T-helper 9 cell (primary cell): Measurements from ENCODE around the gene FDXR.

ENCODE experiments used
- DNase-seq: peaks from one replicate; pipeline ENCODE4 v3.0.0-alpha.2; 2020

The FDXR gene

DNA sequence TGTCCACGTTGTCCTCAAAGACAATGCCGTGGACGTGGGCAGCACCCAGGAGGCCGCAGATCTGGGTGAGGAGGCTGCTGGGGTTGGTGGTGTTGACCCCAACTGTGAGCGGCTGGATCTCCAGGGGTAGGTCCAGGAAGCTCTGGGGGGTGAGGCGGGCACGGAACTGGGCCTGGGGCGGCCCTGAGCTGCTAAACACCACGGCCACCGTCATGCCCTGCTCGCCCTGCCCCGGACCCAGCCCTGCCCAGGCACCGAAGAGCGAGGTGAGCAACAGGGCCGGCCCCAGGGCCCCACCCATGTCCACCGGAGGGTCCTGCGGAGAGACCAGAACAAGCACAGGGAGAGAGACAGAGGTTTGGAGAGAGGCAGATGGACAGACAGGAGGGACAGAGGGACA, 18.0 kb downstream of the FDXR start:
- no peak for DNase-seq

DNA sequence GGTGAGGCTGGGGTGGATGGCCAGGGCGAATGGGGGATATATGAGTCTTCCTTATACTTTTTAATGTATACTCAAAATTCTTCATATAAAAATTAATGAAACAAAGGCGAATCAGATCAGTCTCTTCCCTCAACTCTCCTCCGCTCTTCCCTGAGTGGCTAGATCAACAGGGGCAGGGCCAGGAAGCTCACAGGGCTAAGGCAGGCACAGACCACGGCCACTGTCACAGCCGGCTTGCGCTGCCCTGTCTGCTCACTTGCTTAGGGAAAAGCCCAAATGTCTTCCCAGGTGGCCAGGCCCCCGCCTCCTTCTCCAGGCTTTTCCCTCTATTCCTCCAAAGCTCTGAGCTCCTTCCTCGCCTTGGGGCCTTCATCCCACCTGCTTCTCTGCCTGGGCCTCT, 19.1 kb downstream of the FDXR start:
- no peak for DNase-seq

- DNase-seq, result no peak
Measured at GRCh38 chr17:74853048-74853397, 19.8 kb downstream of the FDXR start.

- DNase-seq, result peak; percentile 32
Measured at GRCh38 chr17:74852237-74853047, 20.4 kb downstream of the FDXR start.

- no peak for DNase-seq
Measured at GRCh38 chr17:74851612-74852236, 21.1 kb downstream of the FDXR start.

DNA sequence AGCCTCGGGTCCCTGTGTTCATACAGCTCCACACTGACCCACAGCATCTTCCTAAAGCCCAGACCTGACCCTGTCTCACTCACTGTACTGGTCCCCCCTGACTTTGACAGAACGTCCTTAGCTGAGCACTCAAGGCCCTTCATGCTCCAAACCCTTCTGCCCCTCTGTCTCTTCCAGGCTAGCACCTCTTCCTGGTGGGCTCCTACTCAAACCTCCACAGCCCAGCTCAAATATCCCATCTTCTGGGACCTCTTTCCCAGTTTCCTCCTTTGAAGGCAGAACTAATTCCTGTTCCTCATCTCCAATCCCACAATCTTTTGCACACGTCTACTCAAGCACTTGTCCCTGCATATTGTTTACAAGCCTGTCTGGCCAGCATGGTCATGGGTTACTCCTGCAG, 21.9 kb downstream of the FDXR start:
- DNase-seq, result no peak

DNA sequence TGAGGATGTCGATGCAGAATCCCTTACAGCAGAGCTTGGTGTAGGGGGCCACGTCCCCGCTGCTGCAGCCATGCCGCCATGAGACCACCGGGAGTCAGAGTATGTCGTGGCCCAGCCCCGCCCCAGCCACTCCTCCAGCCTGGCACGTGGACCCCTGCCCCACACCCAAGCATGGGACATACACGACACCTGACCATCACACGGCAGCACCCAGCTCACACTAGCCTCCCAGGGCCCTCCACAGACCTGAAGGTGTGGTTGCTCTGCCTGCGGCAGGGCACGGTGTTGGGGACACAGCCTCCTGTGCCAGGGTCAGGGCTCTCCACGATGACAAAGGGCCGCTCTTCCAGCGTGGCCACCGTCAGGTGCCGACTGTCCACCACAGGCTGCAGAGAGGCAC, 22.5 kb downstream of the FDXR start:
- DNase-seq, result no peak

GRCh38 chr17:74848656-74849399, 24.0 kb downstream of the FDXR start:
- DNase-seq, result no peak

GRCh38 chr17:74846621-74847020, 26.2 kb downstream of the FDXR start:
- no peak for DNase-seq

GRCh38 chr17:74843352-74843627, 29.5 kb downstream of the FDXR start:
- DNase-seq, result no peak

DNA sequence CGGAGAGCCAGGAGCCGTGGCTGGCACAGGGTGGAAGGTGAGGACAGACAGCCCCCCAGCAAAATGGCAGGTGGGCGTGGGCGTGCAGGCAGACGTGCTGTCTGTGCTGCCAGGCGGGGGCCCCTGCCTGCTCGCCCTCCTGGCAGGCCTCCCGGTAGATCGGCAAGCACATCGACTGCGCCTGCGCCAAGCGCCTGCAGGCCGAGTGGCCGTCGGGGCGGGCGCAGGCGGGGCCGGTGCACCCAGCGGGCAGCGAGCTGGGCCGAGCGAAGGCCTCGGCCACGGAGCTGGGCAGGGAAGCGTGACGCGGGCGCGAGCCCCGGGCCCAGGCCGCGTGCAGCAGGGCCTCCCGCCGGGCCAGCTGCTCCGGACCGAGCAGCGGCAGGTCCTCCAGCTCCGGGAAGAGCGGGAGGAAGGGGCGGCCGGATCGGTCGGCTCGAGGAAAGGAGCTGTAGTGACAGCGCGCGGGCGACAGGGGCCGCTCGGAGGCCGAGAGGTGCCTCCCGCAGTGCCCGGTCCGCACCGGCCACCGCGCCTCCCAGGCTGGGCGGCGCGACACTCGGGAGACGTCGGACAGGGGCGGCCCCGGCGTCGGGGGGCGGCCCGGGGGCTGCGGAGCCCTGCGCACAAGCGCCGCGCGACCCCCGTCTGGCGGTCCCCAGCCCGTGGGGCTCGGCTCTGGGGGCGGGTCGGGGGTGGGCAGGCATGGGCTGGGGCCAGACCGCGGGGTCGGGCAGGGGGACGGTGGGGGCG, 30.0 kb downstream of the FDXR start:
- DNase-seq, result no peak

DNA sequence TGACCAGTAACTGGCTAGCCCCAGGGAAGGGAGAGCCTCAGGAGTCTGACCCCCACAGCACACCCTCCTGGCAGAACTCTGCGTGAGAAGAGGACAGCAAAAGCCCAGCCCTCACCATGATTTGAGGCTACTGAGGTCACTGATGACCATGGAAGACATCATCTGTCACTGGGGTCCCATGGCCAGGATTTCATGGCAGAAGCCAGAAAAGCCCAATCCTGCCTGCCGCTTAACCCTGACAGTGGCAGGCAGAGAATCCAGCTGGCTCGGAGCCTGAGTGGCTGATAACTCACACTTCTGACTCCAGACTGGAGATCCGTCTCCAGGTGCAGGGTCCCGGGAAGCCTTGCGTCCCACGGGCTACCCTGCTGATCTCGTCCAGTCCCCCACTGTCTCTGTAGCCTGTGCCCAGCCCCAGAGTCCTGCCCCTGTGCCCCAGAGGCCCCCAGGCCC, 30.6 kb downstream of the FDXR start:
- no peak for DNase-seq

DNA sequence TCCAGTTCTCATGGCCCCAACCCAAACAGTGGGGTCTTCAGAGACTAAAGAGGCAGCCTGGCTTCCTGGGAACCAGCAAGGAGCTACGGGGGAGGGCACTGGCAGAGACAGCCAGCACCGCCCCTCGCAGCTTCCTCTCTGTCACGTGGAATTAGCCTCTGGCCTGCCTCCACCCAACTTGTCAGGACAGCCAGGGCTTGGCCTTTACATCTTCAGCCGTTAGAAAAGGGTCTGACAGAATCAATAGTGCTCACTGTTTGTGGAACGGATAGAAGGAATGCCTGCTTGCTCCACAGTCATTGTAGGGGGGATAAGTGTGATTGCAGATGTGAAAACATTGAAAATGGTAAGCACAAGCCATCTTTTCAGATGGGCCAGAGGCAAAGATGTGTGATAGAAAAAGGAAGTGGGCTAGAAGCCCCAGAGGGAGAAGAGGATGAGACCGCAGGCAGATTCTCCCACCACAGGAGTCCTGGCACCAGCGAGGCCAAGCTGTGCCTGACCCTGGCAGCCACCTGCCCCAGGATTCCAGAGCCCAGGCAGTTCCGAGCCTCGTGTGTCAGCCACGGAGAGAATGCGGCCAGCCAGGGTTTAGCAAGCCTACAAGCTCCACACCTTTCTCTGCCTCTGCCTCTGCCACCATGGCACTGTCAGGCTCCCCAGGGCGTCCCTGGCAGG, 31.7 kb downstream of the FDXR start:
- DNase-seq, result no peak

- DNase-seq, result no peak
Measured at GRCh38 chr17:74839990-74840852, 32.6 kb downstream of the FDXR start.

GRCh38 chr17:74838274-74838673, 34.5 kb downstream of the FDXR start:
- DNase-seq, result no peak

DNA sequence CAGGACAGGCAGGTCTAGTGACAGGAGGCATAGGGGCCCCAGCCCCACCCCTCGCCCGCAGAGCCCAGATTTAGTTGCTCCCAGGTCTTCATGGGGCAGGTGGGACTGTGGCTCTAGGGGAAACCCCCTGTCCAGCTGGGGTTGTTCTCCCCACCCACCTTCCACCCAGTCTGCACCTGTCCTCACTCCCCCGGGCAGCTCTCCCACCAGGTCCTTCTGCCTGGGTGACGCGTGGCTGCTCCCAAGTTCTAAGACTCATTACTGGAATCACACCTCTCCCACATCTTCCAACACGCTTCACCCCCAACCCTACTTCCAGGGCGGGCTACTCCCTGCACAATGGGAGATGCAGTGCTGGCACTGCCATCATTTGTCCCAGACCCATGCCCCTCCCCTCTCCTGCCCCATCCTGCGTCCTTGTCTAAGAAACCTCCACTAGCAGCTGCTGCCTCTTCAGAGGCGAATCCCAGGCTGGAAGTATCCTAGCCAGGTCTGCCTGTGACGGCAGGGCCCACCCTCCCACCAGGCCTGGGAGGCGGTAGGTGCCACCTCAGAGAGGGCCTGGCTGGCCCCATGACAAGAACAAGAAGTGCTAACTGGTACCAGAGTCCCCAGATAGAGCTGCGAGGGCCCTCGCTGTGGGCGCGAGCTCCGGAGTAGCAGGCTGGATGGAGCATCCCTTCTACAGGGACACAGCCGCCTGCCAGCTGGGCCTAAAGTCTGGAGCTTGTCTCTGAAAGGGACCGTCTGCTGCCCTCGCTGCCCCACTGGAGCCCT, 35.9 kb downstream of the FDXR start:
- DNase-seq, result no peak

DNA sequence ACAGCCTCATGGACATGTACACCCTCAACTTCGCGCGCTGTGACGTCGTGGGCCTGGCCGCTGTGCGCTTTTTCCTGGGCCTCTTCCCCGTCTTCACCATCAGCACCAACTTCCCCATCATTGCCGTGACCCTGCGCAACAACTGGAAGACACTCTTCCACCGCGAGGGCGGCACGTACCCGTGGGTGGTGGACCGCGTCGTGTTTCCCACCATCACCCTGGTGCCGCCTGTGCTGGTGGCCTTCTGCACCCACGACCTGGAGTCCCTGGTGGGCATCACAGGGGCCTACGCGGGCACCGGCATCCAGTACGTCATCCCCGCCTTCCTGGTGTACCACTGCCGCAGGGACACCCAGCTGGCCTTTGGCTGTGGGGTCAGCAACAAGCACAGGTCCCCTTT, 36.6 kb downstream of the FDXR start:
- no peak for DNase-seq

- no peak for DNase-seq
Measured at GRCh38 chr17:74833501-74834377, 39.1 kb downstream of the FDXR start.

- no peak for DNase-seq
Measured at GRCh38 chr17:74832421-74832820, 40.4 kb downstream of the FDXR start.
